ENCODE results near the gene DDX20.

DDX20 gene

DNA sequence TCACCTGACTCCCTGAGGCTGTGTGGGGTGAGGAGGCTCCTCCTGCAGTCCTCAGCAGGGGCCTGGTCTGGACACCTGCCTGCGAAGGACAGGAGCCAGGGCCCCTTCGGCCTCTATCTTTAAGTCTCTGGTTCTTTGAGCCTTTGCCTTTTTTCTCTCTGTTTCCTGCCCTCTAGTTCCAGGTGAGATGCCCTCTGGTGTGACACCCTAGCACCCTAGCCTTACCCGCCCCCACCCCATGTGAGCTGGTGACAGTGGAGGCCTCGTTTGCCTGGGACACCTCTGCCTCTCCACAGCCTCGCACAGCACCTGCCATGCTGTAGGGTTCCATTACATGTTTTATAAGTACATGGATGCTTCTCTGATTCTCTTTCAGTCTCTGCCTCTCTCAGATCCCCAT lies 47.3 kb downstream of the DDX20 start:
- H3K4me3 ChIP-seq (ENCODE audit: control insufficient read depth, low read depth, low read length): no peak overlapping the region
- TF ChIP-seq CTCF (conservative IDR thresholded peaks at IDR 0.05; ENCODE audit: control insufficient read depth, insufficient read depth, low read depth, low read length): no peak
- no peak for DNase-seq (ENCODE audit: low read depth)

DNA sequence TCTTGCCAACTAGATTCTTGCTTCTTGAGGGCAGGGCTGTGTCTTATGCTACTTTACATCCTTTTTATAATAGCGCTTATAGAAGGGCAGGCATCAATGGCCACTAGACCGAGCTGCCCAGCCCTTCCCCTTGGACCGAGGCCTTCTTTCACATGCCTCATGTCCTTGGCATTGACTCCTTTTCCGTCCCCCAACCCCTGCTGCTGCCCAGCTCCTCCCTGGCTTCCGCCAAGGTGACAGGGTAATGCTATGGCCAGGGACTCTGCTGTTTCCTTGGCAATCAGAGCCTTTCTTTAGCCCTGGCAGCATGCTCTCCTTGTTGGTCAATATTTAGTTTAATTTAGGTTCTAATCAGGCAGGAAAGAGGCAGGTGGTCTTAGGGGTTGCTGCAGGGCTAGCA lies 48.2 kb downstream of the DDX20 start:
- no peak overlapping the region for H3K4me3 ChIP-seq (ENCODE audit: control insufficient read depth, low read depth, low read length)
- no peak for DNase-seq (ENCODE audit: low read depth)
- TF ChIP-seq CTCF (conservative IDR thresholded peaks at IDR 0.05; ENCODE audit: control insufficient read depth, insufficient read depth, low read depth, low read length): no peak

DNA sequence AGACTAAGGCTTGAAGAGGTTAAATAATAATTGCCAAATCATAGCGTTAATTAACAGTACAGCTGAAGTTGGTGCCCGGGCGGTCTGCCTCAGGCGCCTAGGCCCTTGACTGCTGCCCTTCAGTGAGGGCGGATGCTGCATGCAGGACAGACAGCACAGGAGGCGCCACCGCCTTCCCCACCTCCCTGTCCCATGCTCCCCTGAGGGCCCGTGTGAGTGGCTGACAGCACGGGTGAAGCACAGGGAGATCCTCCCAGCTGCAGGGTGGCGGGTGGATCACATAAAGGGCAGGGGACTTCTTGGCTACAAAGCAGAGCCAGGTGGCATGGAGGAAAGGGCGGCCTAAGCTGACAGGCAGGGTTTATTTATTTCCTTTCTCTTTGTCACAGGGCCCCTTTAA lies 49.1 kb downstream of the DDX20 start:
- no peak for TF ChIP-seq CTCF (conservative IDR thresholded peaks at IDR 0.05; ENCODE audit: control insufficient read depth, insufficient read depth, low read depth, low read length)
- no peak for DNase-seq (ENCODE audit: low read depth)
- no peak overlapping the region for H3K4me3 ChIP-seq (ENCODE audit: control insufficient read depth, low read depth, low read length)

GRCh38 chr1:111805251-111805650 lies 49.5 kb downstream of the DDX20 start:
- no peak for DNase-seq (ENCODE audit: low read depth)
- no peak overlapping the region for H3K4me3 ChIP-seq (ENCODE audit: control insufficient read depth, low read depth, low read length)
- no peak for TF ChIP-seq CTCF (conservative IDR thresholded peaks at IDR 0.05; ENCODE audit: control insufficient read depth, insufficient read depth, low read depth, low read length)

- no peak for TF ChIP-seq CTCF (conservative IDR thresholded peaks at IDR 0.05; ENCODE audit: control insufficient read depth, insufficient read depth, low read depth, low read length)
- no peak overlapping the region for H3K4me3 ChIP-seq (ENCODE audit: control insufficient read depth, low read depth, low read length)
- no peak for DNase-seq (ENCODE audit: low read depth)
Measured at GRCh38 chr1:111811891-111812290, 56.2 kb downstream of the DDX20 start.

- no peak for TF ChIP-seq CTCF (conservative IDR thresholded peaks at IDR 0.05; ENCODE audit: control insufficient read depth, insufficient read depth, low read depth, low read length)
- H3K4me3 ChIP-seq (ENCODE audit: control insufficient read depth, low read depth, low read length): no peak overlapping the region
- no peak for DNase-seq (ENCODE audit: low read depth)
Measured at GRCh38 chr1:111812306-111812705, 56.6 kb downstream of the DDX20 start.
